Suprapubic skin (tissue), 4 donors: Measurements from ENCODE around the gene WFDC12. TPM values are rescaled to one million over a fixed set of nuclear protein-coding genes. Genes with fewer than 3 reads are reported as not detected.

ENCODE experiments used
- DNase-seq, 2 donors: peaks; one replicate each; pipeline ENCODE4 v3.0.0-alpha.2; 2019; ENCODE audit warnings: low spot score in 2 of 2
- H3K27ac ChIP-seq: fragments of 200-600 bp; sonication (generic); one replicate; pipeline ENCODE4 v1.5.1; 2019
- H3K27me3 ChIP-seq: fragments of 200-600 bp; sonication (generic); one replicate; pipeline ENCODE4 v1.5.1; 2019
- H3K36me3 ChIP-seq: fragments of 200-600 bp; sonication (generic); one replicate; pipeline ENCODE4 v1.5.1; 2019
- H3K4me1 ChIP-seq: fragments of 200-600 bp; sonication (generic); one replicate; pipeline ENCODE4 v1.5.1; 2019
- H3K4me3 ChIP-seq: fragments of 200-600 bp; sonication (generic); one replicate; pipeline ENCODE4 v1.5.1; 2019; ENCODE audit warnings: mild to moderate bottlenecking
- H3K9me3 ChIP-seq: fragments of 200-600 bp; sonication (generic); one replicate; pipeline ENCODE4 v1.5.1; 2019
- EP300 ChIP-seq: sonication (generic); formaldehyde crosslinking; IDR thresholded peaks from one replicate; pipeline ENCODE4 v1.6.1; 2017; ENCODE audit warnings: antibody characterized with exemption
- POLR2A ChIP-seq, 2 donors: fragments of 450-650 bp; IDR thresholded peaks; one replicate each; pipeline ENCODE4 v1.6.1; 2017; ENCODE audit warnings: antibody characterized with exemption in 2 of 2, mild to moderate bottlenecking in 2 of 2, moderate library complexity in 2 of 2
- POLR2AphosphoS5 ChIP-seq, 3 donors: sonication (generic); formaldehyde crosslinking; IDR thresholded peaks; one replicate each; pipeline ENCODE4 v1.6.1; 2017; ENCODE audit warnings: antibody characterized with exemption in 3 of 3
- WGBS: methylation state at CpG from one replicate; pipeline ENCODE4 v1.1.5; 2018; 5-methylcytosine and 5-hydroxymethylcytosine counted together
- total RNA-seq, 4 donors: library from RNA; depleted of rRNA; stranded (reverse); fragments of >200 nt; gene quantifications; one replicate each; pipeline ENCODE4 v1.1.0, GENCODE V29; 2016
- TF ChIP-seq, protein P1 (sequence below), 2 donors: fragments of 200-600 bp in 1 of 2; fragments of 450-650 bp in 1 of 2; sonication (generic) in 1 of 2; IDR thresholded peaks; one replicate each; pipeline ENCODE4 v1.5.1; 2016 to 2019; ENCODE audit warnings: antibody characterized with exemption in 2 of 2, mild to moderate bottlenecking in 1 of 2, moderate library complexity in 1 of 2

WFDC12 gene
- total RNA-seq, 4 donors from 2014 or later: 0.98 to 7.6 (median 2.3) TPM; not detected in 1

DNA sequence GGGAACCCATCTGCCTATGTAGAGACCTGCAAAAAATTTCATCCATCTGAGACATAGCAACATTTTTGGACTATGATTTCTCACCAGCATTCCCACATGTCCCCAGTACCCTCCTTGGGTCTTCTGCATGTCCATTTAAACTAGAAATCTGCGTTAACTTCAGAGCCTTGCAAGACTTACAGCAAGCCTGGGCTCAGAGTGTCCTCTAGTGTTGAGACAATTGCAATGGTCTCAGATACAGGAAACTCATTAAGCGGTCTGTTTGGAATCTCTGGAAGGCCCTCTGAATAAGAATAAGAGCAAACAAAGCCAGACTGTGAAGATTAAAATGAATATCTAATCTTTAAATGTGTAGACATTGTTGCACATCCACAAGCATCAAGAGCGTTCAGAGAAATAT lies 29.9 kb upstream of the WFDC12 start:
- TF ChIP-seq EP300 (no peak), POLR2A (IDR thresholded peaks at IDR 0.05) (no peak), POLR2AphosphoS5 (IDR thresholded peaks at IDR 0.05) (no peak)
- TF ChIP-seq, protein P1, sequence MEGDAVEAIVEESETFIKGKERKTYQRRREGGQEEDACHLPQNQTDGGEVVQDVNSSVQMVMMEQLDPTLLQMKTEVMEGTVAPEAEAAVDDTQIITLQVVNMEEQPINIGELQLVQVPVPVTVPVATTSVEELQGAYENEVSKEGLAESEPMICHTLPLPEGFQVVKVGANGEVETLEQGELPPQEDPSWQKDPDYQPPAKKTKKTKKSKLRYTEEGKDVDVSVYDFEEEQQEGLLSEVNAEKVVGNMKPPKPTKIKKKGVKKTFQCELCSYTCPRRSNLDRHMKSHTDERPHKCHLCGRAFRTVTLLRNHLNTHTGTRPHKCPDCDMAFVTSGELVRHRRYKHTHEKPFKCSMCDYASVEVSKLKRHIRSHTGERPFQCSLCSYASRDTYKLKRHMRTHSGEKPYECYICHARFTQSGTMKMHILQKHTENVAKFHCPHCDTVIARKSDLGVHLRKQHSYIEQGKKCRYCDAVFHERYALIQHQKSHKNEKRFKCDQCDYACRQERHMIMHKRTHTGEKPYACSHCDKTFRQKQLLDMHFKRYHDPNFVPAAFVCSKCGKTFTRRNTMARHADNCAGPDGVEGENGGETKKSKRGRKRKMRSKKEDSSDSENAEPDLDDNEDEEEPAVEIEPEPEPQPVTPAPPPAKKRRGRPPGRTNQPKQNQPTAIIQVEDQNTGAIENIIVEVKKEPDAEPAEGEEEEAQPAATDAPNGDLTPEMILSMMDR (IDR thresholded peaks at IDR 0.05): no peak
- peaks cover 7% of the 10 kb centered on the region for H3K4me1 ChIP-seq
- H3K27ac ChIP-seq: no peak overlapping the region
- no peak overlapping the region for H3K4me3 ChIP-seq
- H3K27me3 ChIP-seq: no peaks in the 10 kb centered on the region
- 85% methylated on average over 3 of the region's 3 CpGs for WGBS
- no peaks in the 10 kb centered on the region for H3K9me3 ChIP-seq
- H3K36me3 ChIP-seq: no peaks in the 10 kb centered on the region
- no peak for DNase-seq

DNA sequence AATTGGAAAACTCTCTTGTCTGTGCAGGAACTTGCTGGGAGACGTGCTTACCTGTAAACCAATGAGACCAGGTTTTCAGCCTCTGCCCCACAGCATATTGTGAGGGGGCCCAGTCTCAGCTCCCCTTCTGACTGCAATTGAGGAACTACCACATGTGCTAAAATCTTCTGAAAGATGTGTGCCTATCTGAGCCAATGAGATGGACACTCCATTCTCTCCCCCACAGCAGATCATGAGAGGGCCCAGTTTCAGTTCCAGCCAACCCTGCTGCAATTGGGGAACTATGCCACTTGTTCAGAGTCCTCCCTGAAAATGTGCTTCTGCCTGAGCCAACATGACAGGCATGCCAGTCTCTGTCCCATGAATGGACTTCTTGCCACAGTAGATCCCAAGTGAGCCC lies 29.5 kb upstream of the WFDC12 start:
- Histone ChIP-seq H3K36me3 (no peaks in the 10 kb centered on the region), H3K9me3 (no peaks in the 10 kb centered on the region), H3K27me3 (no peaks in the 10 kb centered on the region), H3K4me3 (no peak overlapping the region), H3K4me1 (peaks cover 7% of the 10 kb centered on the region), H3K27ac (no peak overlapping the region)
- TF ChIP-seq, protein P1 (IDR thresholded peaks at IDR 0.05): no peak
- TF ChIP-seq EP300 (no peak), POLR2AphosphoS5 (IDR thresholded peaks at IDR 0.05) (no peak), POLR2A (IDR thresholded peaks at IDR 0.05) (no peak)
- 80% methylated on average over 1 of the region's 1 CpG for WGBS
- DNase-seq: no peak

DNA sequence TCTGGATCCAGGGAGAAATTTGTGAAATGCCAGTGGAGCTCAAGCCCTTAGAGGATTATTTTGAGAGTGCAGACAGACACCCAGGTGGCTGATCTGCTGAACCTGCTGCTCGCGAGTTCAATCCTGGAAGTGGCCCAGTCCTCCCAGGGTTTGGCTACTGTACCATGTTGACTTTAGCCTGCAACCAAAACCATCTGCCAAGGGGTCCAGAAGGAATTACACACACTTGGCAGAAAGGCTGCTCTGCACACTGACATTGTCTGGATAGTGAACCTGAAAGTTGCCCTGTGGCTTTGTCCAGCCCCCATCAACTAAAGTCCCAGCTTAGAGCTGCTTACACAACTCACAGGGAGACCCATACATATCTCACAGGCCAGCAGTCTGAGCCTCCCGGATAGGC lies 28.9 kb upstream of the WFDC12 start:
- 67% methylated on average over 2 of the region's 3 CpGs for WGBS
- no peak for TF ChIP-seq POLR2A (IDR thresholded peaks at IDR 0.05)
- TF ChIP-seq POLR2AphosphoS5 (IDR thresholded peaks at IDR 0.05): no peak
- TF ChIP-seq, protein P1 (IDR thresholded peaks at IDR 0.05): no peak
- no peak for TF ChIP-seq EP300
- no peak for DNase-seq
- no peak overlapping the region for H3K4me3 ChIP-seq
- no peaks in the 10 kb centered on the region for H3K9me3 ChIP-seq
- H3K27me3 ChIP-seq: no peaks in the 10 kb centered on the region
- no peaks in the 10 kb centered on the region for H3K36me3 ChIP-seq
- peaks cover 7% of the 10 kb centered on the region for H3K4me1 ChIP-seq
- no peak overlapping the region for H3K27ac ChIP-seq

DNA sequence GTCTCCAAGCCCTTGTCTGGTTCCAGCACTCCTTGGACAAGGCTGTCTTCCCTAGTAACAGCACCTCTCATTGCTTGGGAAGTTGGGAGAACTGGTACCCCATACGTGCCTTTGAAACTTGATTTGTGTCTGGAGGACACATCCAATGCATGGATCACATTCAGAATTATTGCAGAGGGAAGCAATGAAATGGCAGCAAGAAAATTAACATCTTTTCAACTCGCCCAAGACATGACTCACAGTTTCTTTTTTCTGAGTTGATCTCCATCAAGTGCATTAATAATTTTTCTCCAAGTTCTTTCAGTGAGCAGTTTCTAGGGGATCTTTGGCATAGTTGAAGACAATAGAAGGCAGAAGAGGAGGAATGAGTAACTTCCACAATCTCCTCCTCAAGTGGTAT lies 28.1 kb upstream of the WFDC12 start:
- 76% methylated on average over 2 of the region's 2 CpGs for WGBS
- no peaks in the 10 kb centered on the region for H3K9me3 ChIP-seq
- TF ChIP-seq POLR2A (IDR thresholded peaks at IDR 0.05) (no peak), EP300 (no peak), POLR2AphosphoS5 (IDR thresholded peaks at IDR 0.05) (no peak)
- TF ChIP-seq, protein P1 (IDR thresholded peaks at IDR 0.05): no peak

DNA sequence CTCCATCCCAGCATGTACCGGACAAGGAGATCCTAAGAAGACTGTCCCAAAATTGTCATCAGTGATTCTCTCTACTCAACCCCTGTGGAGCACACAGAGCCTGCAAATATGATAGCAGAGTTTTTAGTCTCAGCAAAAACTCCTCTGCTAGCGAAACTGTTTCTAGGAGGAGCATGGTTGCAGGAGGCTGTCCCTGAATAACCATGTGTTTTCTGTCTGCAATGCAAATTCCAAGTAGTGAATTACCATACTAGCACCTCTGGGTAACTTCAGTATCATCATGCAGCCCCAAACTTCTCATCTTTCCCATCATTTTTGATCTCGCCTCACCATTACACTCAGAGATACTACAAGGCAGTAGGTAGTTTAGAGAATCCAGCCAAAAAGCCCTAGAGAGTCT lies 24.8 kb upstream of the WFDC12 start:
- TF ChIP-seq POLR2A (IDR thresholded peaks at IDR 0.05) (no peak), POLR2AphosphoS5 (IDR thresholded peaks at IDR 0.05) (no peak), EP300 (no peak)
- TF ChIP-seq, protein P1 (IDR thresholded peaks at IDR 0.05): no peak
- Histone ChIP-seq H3K27me3 (peaks cover 12% of the 10 kb centered on the region), H3K9me3 (no peaks in the 10 kb centered on the region), H3K36me3 (no peaks in the 10 kb centered on the region), H3K4me1 (no peaks in the 10 kb centered on the region), H3K4me3 (no peak overlapping the region), H3K27ac (no peak overlapping the region)
- no peak for DNase-seq
- 97% methylated on average over 3 of the region's 3 CpGs for WGBS

More for the DNA sequence above, 28.1 kb upstream of the WFDC12 start:
- Histone ChIP-seq H3K27ac (no peak overlapping the region), H3K36me3 (no peaks in the 10 kb centered on the region), H3K4me3 (no peak overlapping the region), H3K27me3 (no peaks in the 10 kb centered on the region), H3K4me1 (peaks cover 1% of the 10 kb centered on the region)
- DNase-seq: no peak
